Liver (tissue), 9 donors: Measurements from ENCODE around the gene TNFRSF12A. TPM values are rescaled to one million over a fixed set of nuclear protein-coding genes. Genes with fewer than 3 reads are reported as not detected.

Experiments
- DNase-seq: peaks from one replicate; pipeline ENCODE4 v3.0.0-alpha.2; 2017; ENCODE audit warnings: low spot score
- H3K27ac ChIP-seq, 2 donors: one replicate each; pipeline ENCODE4 v1.7.0; 2013; ENCODE audit warnings: inconsistent platforms in 2 of 2, low read length in 2 of 2, control low read depth in 1 of 2, low read depth in 1 of 2, mild to moderate bottlenecking in 1 of 2
- H3K27me3 ChIP-seq, 4 donors: one replicate each; pipeline versions ENCODE4 v1.6.1 to v1.7.0; 2013; ENCODE audit warnings: low read length in 3 of 4, inconsistent platforms in 1 of 4, mild to moderate bottlenecking in 1 of 4, moderate library complexity in 1 of 4; ENCODE audit not compliant: control insufficient read depth in 4 of 4, insufficient read depth in 4 of 4
- H3K36me3 ChIP-seq, 4 donors: one replicate each; pipeline versions ENCODE4 v1.6.1 to v1.7.0; 2013; ENCODE audit warnings: low read length in 3 of 4, mild to moderate bottlenecking in 3 of 4, low read depth in 1 of 4, moderate library complexity in 1 of 4; ENCODE audit not compliant: control insufficient read depth in 4 of 4, insufficient read depth in 3 of 4
- H3K4me1 ChIP-seq, 4 donors: one replicate each; pipeline versions ENCODE4 v1.6.1 to v1.7.0; 2013; ENCODE audit warnings: low read length in 3 of 4, mild to moderate bottlenecking in 3 of 4, moderate library complexity in 1 of 4; ENCODE audit not compliant: control insufficient read depth in 4 of 4, insufficient read depth in 4 of 4
- H3K4me3 ChIP-seq, 3 donors: one replicate each; pipeline versions ENCODE4 v1.6.1 to v1.7.0; 2013; ENCODE audit warnings: low read length in 3 of 3, control low read depth in 1 of 3, low read depth in 1 of 3, mild to moderate bottlenecking in 1 of 3
- H3K9ac ChIP-seq, 2 donors: one replicate each; pipeline ENCODE4 v1.7.0; 2013; ENCODE audit warnings: low read length in 2 of 2, mild to moderate bottlenecking in 2 of 2, moderate library complexity in 2 of 2, control low read depth in 1 of 2, low read depth in 1 of 2
- H3K9me3 ChIP-seq, 4 donors: one replicate each; pipeline versions ENCODE4 v1.6.1 to v1.7.0; 2013; ENCODE audit warnings: low read length in 3 of 4; ENCODE audit not compliant: control insufficient read depth in 4 of 4
- FOXA1 ChIP-seq: IDR thresholded peaks from 2 replicates; pipeline ENCODE4 v1.6.1; 2016; ENCODE audit warnings: antibody characterized with exemption
- FOXA2 ChIP-seq: IDR thresholded peaks from 2 replicates; pipeline ENCODE4 v1.6.1; 2016; ENCODE audit warnings: antibody characterized with exemption
- GABPA ChIP-seq, 2 donors: IDR thresholded peaks in 1 of 2; conservative IDR thresholded peaks in 1 of 2; 2 replicates each; pipeline ENCODE4 v1.6.1; 2016; ENCODE audit warnings: antibody characterized with exemption in 2 of 2, mild to moderate bottlenecking in 1 of 2, moderate library complexity in 1 of 2
- HNF4A ChIP-seq, 2 donors: conservative IDR thresholded peaks; 2 replicates each; pipeline ENCODE4 v1.6.1; 2016; ENCODE audit warnings: antibody characterized with exemption in 2 of 2, mild to moderate bottlenecking in 2 of 2
- HNF4G ChIP-seq: IDR thresholded peaks from 2 replicates; pipeline ENCODE4 v1.6.1; 2016; ENCODE audit warnings: antibody characterized with exemption
- NR2F2 ChIP-seq: IDR thresholded peaks from 2 replicates; pipeline ENCODE4 v1.6.1; 2016; ENCODE audit warnings: antibody characterized with exemption
- RAD21 ChIP-seq, 2 donors: IDR thresholded peaks; 2 replicates each; pipeline ENCODE4 v1.6.1; 2016; ENCODE audit warnings: antibody characterized with exemption in 2 of 2, mild to moderate bottlenecking in 2 of 2
- RXRA ChIP-seq, 2 donors: IDR thresholded peaks; 2 replicates each; pipeline ENCODE4 v1.6.1; 2017 to 2018; ENCODE audit warnings: antibody characterized with exemption in 2 of 2, mild to moderate bottlenecking in 1 of 2
- SP1 ChIP-seq: IDR thresholded peaks from 2 replicates; pipeline ENCODE4 v1.6.1; 2018; ENCODE audit warnings: antibody characterized with exemption, mild to moderate bottlenecking
- TAF1 ChIP-seq: conservative IDR thresholded peaks from 2 replicates; pipeline ENCODE4 v1.6.1; 2016; ENCODE audit warnings: antibody characterized with exemption, mild to moderate bottlenecking
- YY1 ChIP-seq: IDR thresholded peaks from 2 replicates; pipeline ENCODE4 v1.6.1; 2016; ENCODE audit warnings: antibody characterized with exemption, mild to moderate bottlenecking
- WGBS: extraction: QIAGEN DNeasy Blood & Tissue Kit; methylation state at CpG from one replicate; pipeline ENCODE4 v1.1.7; 2013; 5-methylcytosine and 5-hydroxymethylcytosine counted together
- polyA plus RNA-seq, 2 donors: library from polyadenylated mRNA; stranded (reverse) in 1 of 2; unstranded in 1 of 2; fragments of 200-250 nt in 1 of 2; fragments of >200 nt in 1 of 2; fragmentation: Nextera tagmentation in 1 of 2; extraction: Ambion mirVana in 1 of 2; gene quantifications; one replicate each; pipeline versions ENCODE4 v1.2.1 to v1.2.3, GENCODE V29; 2013 to 2015
- total RNA-seq, 2 donors: library from RNA; depleted of rRNA; stranded (reverse); fragments of >200 nt; gene quantifications; one replicate each; pipeline ENCODE4 v1.2.3, GENCODE V29; 2014
- TF ChIP-seq, protein P1 (sequence below): IDR thresholded peaks from 2 replicates; pipeline ENCODE4 v1.6.1; 2016; ENCODE audit warnings: antibody characterized with exemption
- TF ChIP-seq, protein P2 (sequence below): fragments of 150-350 bp; IDR thresholded peaks from 2 replicates; pipeline ENCODE4 v1.5.1; 2017; ENCODE audit warnings: improper control_type of control experiment, low read depth, low read length; ENCODE audit not compliant: missing input control
- TF ChIP-seq, protein P3 (sequence below): IDR thresholded peaks from 2 replicates; pipeline ENCODE4 v1.6.1; 2016; ENCODE audit warnings: antibody characterized with exemption, mild to moderate bottlenecking
- donor health status: healthy.
- donor health status: healthy.
- donor health status: healthy.
- donor health status: healthy.
- donor health status: healthy.

The TNFRSF12A gene
- total and polyA plus RNA-seq, 4 donors: 7.9 to 35.5 (median 9.1) TPM

DNA sequence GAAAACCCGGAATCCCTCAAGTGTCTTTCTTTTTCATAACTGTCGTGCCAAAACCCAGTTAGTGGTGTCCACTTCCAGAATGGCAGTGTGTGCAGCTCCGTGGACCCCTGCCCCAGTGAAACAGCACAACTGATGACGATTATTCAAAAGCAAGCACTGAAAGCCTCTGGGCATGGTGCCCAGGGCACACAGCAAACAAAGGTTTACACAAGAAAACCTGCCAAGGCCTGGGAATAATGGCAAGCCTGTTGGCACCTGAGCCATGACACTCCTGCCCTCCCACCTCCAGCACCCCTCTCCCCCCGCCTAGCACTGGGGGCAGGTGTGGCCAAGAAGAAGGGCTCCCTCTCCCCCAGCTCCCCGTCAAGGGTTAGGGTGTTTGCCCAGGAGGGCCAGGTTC, 42.7 kb upstream of the TNFRSF12A start:
- 33% methylated on average over 6 of the region's 6 CpGs for WGBS
- peaks cover 8 to 25% (median 14%) of the 10 kb centered on the region in 4 donors for H3K4me1 ChIP-seq
- peaks cover 0 to 2% (median 0%) of the 10 kb centered on the region in 4 donors for H3K27me3 ChIP-seq
- no peak for DNase-seq
- no peak overlapping the region for H3K4me3 ChIP-seq
- no peaks in the 10 kb centered on the region for H3K9me3 ChIP-seq
- H3K27ac ChIP-seq: no peak overlapping the region
- no peak overlapping the region for H3K9ac ChIP-seq
- TF ChIP-seq GABPA (IDR thresholded peaks at IDR 0.05 in 1 of 2, conservative IDR thresholded peaks at IDR 0.05 in 1 of 2) (no peak), SP1 (peak; percentile 81), FOXA2 (peak; percentile 34), YY1 (peak; percentile 83), RXRA (IDR thresholded peaks at IDR 0.05) (peak; percentile 34 to 41), HNF4A (conservative IDR thresholded peaks at IDR 0.05) (peak; percentile 49 to 68), FOXA1 (peak; percentile 51)
- TF ChIP-seq, protein P1, sequence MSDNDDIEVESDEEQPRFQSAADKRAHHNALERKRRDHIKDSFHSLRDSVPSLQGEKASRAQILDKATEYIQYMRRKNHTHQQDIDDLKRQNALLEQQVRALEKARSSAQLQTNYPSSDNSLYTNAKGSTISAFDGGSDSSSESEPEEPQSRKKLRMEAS: no peak
- TF ChIP-seq, protein P2, sequence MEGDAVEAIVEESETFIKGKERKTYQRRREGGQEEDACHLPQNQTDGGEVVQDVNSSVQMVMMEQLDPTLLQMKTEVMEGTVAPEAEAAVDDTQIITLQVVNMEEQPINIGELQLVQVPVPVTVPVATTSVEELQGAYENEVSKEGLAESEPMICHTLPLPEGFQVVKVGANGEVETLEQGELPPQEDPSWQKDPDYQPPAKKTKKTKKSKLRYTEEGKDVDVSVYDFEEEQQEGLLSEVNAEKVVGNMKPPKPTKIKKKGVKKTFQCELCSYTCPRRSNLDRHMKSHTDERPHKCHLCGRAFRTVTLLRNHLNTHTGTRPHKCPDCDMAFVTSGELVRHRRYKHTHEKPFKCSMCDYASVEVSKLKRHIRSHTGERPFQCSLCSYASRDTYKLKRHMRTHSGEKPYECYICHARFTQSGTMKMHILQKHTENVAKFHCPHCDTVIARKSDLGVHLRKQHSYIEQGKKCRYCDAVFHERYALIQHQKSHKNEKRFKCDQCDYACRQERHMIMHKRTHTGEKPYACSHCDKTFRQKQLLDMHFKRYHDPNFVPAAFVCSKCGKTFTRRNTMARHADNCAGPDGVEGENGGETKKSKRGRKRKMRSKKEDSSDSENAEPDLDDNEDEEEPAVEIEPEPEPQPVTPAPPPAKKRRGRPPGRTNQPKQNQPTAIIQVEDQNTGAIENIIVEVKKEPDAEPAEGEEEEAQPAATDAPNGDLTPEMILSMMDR: no peak
- no peaks in the 10 kb centered on the region for H3K36me3 ChIP-seq

DNA sequence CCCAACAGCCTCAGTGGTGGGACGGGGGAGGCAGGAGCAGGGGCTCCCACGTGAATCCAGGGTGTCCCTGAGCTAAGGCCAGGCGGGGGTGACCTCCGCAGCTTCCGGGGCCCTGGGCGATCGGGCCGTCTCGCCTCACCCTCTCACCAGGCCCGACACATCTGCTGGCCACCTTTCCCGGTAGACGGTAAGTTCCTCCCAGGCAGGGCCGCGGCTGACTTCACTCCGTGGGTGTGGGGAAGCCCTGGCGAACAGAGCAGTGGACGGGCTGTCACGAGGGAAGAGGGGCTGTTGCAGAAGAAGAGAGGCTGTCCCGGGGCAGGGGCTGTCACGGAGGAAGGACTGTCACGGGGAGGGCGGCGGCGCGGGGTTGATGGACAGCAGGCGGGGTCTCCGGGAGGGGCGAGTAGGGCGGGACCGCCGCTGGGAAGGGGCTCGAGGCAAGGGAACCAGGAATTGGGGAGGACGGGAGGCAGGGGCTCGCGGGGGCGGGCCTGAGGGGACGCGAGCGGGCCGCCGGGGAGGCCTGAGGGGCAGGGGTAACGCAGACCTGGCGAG, 40.4 kb upstream of the TNFRSF12A start:
- peak; percentile 51 for DNase-seq
- peaks cover 8 to 29% (median 14%) of the 10 kb centered on the region in 4 donors for H3K4me1 ChIP-seq
- H3K27me3 ChIP-seq: peaks cover 0 to 2% (median 0%) of the 10 kb centered on the region in 4 donors
- no peak overlapping the region for H3K27ac ChIP-seq
- WGBS: 14% methylated on average over 43 of the region's 43 CpGs
- TF ChIP-seq, protein P1: no peak
- TF ChIP-seq RAD21 (IDR thresholded peaks at IDR 0.05) (no peak), NR2F2 (no peak), HNF4G (no peak), TAF1 (no peak)
- TF ChIP-seq, protein P3, sequence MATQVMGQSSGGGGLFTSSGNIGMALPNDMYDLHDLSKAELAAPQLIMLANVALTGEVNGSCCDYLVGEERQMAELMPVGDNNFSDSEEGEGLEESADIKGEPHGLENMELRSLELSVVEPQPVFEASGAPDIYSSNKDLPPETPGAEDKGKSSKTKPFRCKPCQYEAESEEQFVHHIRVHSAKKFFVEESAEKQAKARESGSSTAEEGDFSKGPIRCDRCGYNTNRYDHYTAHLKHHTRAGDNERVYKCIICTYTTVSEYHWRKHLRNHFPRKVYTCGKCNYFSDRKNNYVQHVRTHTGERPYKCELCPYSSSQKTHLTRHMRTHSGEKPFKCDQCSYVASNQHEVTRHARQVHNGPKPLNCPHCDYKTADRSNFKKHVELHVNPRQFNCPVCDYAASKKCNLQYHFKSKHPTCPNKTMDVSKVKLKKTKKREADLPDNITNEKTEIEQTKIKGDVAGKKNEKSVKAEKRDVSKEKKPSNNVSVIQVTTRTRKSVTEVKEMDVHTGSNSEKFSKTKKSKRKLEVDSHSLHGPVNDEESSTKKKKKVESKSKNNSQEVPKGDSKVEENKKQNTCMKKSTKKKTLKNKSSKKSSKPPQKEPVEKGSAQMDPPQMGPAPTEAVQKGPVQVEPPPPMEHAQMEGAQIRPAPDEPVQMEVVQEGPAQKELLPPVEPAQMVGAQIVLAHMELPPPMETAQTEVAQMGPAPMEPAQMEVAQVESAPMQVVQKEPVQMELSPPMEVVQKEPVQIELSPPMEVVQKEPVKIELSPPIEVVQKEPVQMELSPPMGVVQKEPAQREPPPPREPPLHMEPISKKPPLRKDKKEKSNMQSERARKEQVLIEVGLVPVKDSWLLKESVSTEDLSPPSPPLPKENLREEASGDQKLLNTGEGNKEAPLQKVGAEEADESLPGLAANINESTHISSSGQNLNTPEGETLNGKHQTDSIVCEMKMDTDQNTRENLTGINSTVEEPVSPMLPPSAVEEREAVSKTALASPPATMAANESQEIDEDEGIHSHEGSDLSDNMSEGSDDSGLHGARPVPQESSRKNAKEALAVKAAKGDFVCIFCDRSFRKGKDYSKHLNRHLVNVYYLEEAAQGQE: no peak
- TF ChIP-seq, protein P2: no peak
- H3K36me3 ChIP-seq: no peaks in the 10 kb centered on the region
- no peaks in the 10 kb centered on the region for H3K9me3 ChIP-seq
- peak overlapping the region in 2 of 3 donors; percentile 20 to 77 for H3K4me3 ChIP-seq
- H3K9ac ChIP-seq: no peak overlapping the region
